ENCODE data around the gene AIRE. TPM values are rescaled to one million over a fixed set of nuclear protein-coding genes. Genes with fewer than 3 reads are reported as not detected.
A peak's percentile ranks its signal among the peaks of the same experiment; 100 is the strongest.

The AIRE gene
- total and polyA plus RNA-seq, 8 donors, result 0.06 to 0.21 (median 0.09) TPM; not detected in 2

DNA sequence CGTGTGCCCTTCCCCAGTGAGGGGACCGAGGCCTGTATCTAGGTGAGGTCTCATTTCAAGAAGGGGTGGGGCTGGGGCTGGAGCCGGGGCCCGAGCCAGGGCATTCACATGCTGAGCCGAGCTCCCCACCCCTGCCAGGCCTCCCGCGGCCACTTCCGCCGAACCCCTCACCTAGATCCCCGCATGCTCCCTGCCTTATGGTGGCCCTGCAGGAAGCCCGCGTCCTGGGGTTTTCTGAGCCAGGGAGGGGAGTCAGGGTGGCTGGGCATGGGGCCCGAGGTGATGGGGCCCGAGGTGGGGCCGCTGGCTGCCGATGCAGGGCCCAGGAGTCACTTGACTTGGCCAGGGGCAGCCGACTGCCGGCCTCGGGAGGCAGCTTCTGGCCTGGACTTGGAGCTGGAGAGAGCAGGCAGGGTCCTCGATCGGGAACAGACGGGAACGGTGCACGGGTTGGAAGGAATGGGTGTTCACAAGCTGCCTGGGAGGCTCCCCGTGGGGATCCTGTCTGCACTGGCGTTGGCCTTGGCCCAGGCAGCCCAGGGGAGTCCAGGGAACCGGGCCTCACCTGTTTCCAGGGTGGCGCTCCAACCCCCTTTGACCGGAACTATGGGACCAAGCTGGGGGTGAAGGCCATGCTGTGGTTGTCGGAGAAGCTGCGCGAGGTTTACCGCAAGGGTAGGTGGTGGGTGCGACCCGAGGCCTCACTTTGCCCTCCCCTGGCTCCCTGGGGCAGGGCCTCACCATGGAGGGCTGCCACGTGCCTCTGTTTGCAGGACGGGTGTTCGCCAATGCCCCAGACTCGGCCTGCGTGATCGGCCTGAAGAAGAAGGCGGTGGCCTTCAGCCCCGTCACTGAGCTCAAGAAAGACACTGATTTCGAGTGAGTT, 40.0 kb downstream of the AIRE start:
- intact Hi-C loops (cut with DNase I), result no loop called here
- no peaks in the 10 kb centered on the region for H3K9me3 ChIP-seq
- H3K4me1 ChIP-seq, result peaks cover 0 to 4% of the 10 kb centered on the region in 2 donors
- H3K36me3 ChIP-seq, result peaks cover 0 to 78% of the 10 kb centered on the region in 2 donors
- H3K27me3 ChIP-seq, result no peaks in the 10 kb centered on the region
- ATAC-seq (no peak), DNase-seq (peak in 1 of 4 donors; percentile 67)
- H3K4me3 ChIP-seq, result no peak overlapping the region
- no peak overlapping the region for H3K27ac ChIP-seq
- TF ChIP-seq, protein P1, sequence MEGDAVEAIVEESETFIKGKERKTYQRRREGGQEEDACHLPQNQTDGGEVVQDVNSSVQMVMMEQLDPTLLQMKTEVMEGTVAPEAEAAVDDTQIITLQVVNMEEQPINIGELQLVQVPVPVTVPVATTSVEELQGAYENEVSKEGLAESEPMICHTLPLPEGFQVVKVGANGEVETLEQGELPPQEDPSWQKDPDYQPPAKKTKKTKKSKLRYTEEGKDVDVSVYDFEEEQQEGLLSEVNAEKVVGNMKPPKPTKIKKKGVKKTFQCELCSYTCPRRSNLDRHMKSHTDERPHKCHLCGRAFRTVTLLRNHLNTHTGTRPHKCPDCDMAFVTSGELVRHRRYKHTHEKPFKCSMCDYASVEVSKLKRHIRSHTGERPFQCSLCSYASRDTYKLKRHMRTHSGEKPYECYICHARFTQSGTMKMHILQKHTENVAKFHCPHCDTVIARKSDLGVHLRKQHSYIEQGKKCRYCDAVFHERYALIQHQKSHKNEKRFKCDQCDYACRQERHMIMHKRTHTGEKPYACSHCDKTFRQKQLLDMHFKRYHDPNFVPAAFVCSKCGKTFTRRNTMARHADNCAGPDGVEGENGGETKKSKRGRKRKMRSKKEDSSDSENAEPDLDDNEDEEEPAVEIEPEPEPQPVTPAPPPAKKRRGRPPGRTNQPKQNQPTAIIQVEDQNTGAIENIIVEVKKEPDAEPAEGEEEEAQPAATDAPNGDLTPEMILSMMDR (IDR thresholded peaks at IDR 0.05), result no peak

DNA sequence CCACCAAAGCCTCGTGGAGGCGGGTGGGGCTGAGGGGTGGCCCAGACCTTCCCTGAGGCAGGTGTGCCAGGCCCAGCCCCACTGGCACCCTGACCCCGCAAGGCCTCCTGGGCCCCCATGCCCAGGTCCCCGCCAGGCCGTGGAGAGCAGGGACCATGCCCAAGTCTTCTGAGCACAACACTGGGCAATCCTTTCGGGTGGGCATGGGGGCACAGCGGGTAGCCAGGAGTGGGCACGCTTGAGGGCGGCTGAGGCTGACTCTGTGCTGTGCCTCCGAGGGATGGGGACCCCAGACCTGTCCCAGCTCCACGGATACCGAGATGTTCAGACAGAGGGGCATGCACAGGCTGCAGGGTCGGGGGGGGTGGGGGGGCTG, 40.6 kb downstream of the AIRE start:
- H3K4me1 ChIP-seq, result peaks cover 0 to 4% of the 10 kb centered on the region in 2 donors
- H3K9me3 ChIP-seq, result no peaks in the 10 kb centered on the region
- H3K27me3 ChIP-seq, result no peaks in the 10 kb centered on the region
- H3K4me3 ChIP-seq, result no peak overlapping the region
- H3K27ac ChIP-seq, result no peak overlapping the region
- H3K36me3 ChIP-seq, result peaks cover 0 to 74% of the 10 kb centered on the region in 2 donors
- TF ChIP-seq, protein P1 (IDR thresholded peaks at IDR 0.05), result no peak
- DNase-seq (no peak), ATAC-seq (no peak)
- intact Hi-C loops (cut with DNase I), result no loop called here

- peaks cover 0 to 4% of the 10 kb centered on the region in 2 donors for H3K4me1 ChIP-seq
- intact Hi-C loops (cut with DNase I), result no loop called here
- TF ChIP-seq, protein P1 (IDR thresholded peaks at IDR 0.05), result no peak
- DNase-seq (peak in 1 of 4 donors; percentile 70), ATAC-seq (no peak)
- H3K4me3 ChIP-seq, result no peak overlapping the region
- no peak overlapping the region for H3K27ac ChIP-seq
- no peaks in the 10 kb centered on the region for H3K27me3 ChIP-seq
- H3K9me3 ChIP-seq, result no peaks in the 10 kb centered on the region
- peaks cover 0 to 74% of the 10 kb centered on the region in 2 donors for H3K36me3 ChIP-seq
Measured at GRCh38 chr21:44326716-44327602, 41.3 kb downstream of the AIRE start.

DNA sequence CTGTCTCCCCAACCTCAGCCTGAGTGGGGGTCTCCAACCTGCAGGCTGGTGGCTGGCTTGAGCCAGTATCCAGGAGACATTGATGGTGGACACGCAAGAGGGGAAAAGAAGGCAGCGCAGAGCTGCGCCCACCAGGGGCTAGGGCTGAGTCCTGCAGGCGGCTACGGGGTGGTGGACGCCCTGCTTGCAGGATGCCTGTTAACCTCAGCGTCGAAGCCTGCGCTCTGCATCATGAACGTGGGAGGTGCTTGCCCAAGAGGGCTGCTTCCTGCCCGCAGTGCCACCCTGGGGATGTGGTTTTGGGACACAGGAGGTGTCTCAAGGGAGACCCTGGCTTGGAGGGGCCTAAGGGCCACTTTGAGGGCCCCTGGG, 41.9 kb downstream of the AIRE start:
- H3K4me3 ChIP-seq, result no peak overlapping the region
- intact Hi-C loops (cut with DNase I), result no loop called here
- H3K27ac ChIP-seq, result no peak overlapping the region
- no peak for ATAC-seq
- TF ChIP-seq, protein P1 (IDR thresholded peaks at IDR 0.05), result no peak
- peak in 1 of 4 donors; percentile 50 for DNase-seq
- H3K36me3 ChIP-seq, result peaks cover 0 to 74% of the 10 kb centered on the region in 2 donors
- no peaks in the 10 kb centered on the region for H3K9me3 ChIP-seq
- peaks cover 0 to 4% of the 10 kb centered on the region in 2 donors for H3K4me1 ChIP-seq
- H3K27me3 ChIP-seq, result no peaks in the 10 kb centered on the region
